ENCODE data around the gene CAVIN4.

Gene CAVIN4

DNA sequence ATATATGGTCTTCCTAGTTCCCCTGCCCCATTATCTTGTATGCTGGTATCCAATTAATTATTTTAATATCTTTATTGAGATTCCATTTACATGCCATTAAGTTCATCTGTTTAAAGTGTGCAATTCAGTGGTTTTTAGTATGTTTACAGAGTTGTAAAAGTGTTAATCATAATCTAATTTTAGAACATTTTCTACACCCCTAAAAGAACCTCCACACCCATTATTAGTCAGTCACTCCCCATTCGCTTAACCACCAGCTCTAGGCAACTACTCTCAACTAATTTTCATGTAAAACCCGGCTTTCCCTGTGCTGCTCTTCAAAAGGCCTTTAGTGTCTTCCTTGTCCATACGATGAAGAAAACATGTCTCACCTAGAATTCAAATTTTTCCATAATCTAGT lies 20.8 kb upstream of the CAVIN4 start:
- Histone ChIP-seq H3K79me2 (ENCODE audit: insufficient read depth, low read length) (no peaks in the 10 kb centered on the region), H4K20me1 (ENCODE audit: low read depth, low read length) (no peaks in the 10 kb centered on the region), H3K27me3 (ENCODE audit: low read length) (no peaks in the 10 kb centered on the region), H2AFZ (ENCODE audit: low read depth, low read length, severe bottlenecking) (no peak overlapping the region), H3K4me3 (ENCODE audit: insufficient read depth, low read length, poor library complexity, severe bottlenecking) (no peak overlapping the region), H3F3A (ENCODE audit: insufficient read depth) (no peaks in the 10 kb centered on the region), H3K9me2 (replicated peaks; ENCODE audit: insufficient read depth, low read length) (no peaks in the 10 kb centered on the region), H3K27ac (ENCODE audit: low read depth, low read length) (no peak overlapping the region), H3K9ac (ENCODE audit: low read length) (no peak overlapping the region), H3K9me3 (ENCODE audit: insufficient read depth, low read length) (no peaks in the 10 kb centered on the region), H3K4me2 (ENCODE audit: low read depth, low read length, poor library complexity, severe bottlenecking) (no peak overlapping the region), H3K36me3 (ENCODE audit: low read length) (no peaks in the 10 kb centered on the region)
- TF ChIP-seq, protein P1, sequence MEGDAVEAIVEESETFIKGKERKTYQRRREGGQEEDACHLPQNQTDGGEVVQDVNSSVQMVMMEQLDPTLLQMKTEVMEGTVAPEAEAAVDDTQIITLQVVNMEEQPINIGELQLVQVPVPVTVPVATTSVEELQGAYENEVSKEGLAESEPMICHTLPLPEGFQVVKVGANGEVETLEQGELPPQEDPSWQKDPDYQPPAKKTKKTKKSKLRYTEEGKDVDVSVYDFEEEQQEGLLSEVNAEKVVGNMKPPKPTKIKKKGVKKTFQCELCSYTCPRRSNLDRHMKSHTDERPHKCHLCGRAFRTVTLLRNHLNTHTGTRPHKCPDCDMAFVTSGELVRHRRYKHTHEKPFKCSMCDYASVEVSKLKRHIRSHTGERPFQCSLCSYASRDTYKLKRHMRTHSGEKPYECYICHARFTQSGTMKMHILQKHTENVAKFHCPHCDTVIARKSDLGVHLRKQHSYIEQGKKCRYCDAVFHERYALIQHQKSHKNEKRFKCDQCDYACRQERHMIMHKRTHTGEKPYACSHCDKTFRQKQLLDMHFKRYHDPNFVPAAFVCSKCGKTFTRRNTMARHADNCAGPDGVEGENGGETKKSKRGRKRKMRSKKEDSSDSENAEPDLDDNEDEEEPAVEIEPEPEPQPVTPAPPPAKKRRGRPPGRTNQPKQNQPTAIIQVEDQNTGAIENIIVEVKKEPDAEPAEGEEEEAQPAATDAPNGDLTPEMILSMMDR (IDR thresholded peaks at IDR 0.05; ENCODE audit: insufficient read depth, low read length, poor library complexity, severe bottlenecking), result no peak
- no peak for TF ChIP-seq EZH2phosphoT487 (conservative IDR thresholded peaks at IDR 0.05; ENCODE audit: low read length)

DNA sequence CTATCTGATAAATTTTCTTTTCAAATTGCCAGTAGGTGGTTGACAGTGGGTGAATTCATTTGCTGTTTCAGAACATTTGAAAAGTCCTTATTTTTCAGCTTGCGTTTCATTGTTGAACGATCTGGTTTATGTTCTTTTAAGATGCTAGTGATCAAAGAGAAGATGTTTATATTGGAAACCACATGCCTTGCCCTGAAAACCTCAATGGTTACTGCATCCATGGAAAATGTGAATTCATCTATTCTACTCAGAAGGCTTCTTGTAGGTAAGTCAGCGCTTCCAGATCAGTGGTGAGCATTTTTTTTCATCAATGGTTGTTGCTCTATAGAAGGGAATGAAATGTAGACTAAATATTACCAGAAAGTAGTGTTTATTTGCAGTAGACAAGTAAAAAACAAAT lies 16.6 kb upstream of the CAVIN4 start:
- Histone ChIP-seq H3K9me2 (replicated peaks; ENCODE audit: insufficient read depth, low read length) (no peaks in the 10 kb centered on the region), H3K27ac (ENCODE audit: low read depth, low read length) (no peak overlapping the region), H3K36me3 (ENCODE audit: low read length) (no peaks in the 10 kb centered on the region), H3K4me2 (ENCODE audit: low read depth, low read length, poor library complexity, severe bottlenecking) (no peak overlapping the region), H2AFZ (ENCODE audit: low read depth, low read length, severe bottlenecking) (no peak overlapping the region), H4K20me1 (ENCODE audit: low read depth, low read length) (no peaks in the 10 kb centered on the region), H3K9ac (ENCODE audit: low read length) (no peak overlapping the region), H3K4me3 (ENCODE audit: insufficient read depth, low read length, poor library complexity, severe bottlenecking) (no peak overlapping the region), H3F3A (ENCODE audit: insufficient read depth) (no peaks in the 10 kb centered on the region), H3K79me2 (ENCODE audit: insufficient read depth, low read length) (no peaks in the 10 kb centered on the region), H3K9me3 (ENCODE audit: insufficient read depth, low read length) (no peaks in the 10 kb centered on the region), H3K27me3 (ENCODE audit: low read length) (no peaks in the 10 kb centered on the region)
- TF ChIP-seq, protein P1 (IDR thresholded peaks at IDR 0.05; ENCODE audit: insufficient read depth, low read length, poor library complexity, severe bottlenecking), result no peak
- TF ChIP-seq EZH2phosphoT487 (conservative IDR thresholded peaks at IDR 0.05; ENCODE audit: low read length), result no peak

DNA sequence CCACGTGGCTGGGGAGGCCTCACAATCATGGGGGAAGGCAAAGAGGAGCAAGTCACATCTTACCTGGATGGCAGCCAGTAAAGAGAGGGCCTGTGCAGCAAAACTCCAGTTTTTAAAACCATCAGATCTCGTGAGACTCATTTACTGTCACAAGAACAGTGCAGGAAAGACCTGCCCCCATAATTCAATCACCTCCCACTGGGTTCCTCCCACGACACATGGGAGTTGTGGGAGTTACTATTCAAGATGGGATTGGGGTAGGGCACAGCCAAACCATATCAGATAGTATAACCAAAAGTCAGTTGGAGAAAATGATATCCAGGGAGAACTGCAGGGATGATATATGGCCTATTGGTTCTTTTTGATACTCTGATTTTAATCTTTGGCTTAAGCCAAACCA lies 10.0 kb upstream of the CAVIN4 start:
- Histone ChIP-seq H3K27me3 (ENCODE audit: low read length) (no peaks in the 10 kb centered on the region), H3K4me2 (ENCODE audit: low read depth, low read length, poor library complexity, severe bottlenecking) (no peak overlapping the region), H3K27ac (ENCODE audit: low read depth, low read length) (no peak overlapping the region), H3K9ac (ENCODE audit: low read length) (no peak overlapping the region), H3K36me3 (ENCODE audit: low read length) (no peaks in the 10 kb centered on the region), H4K20me1 (ENCODE audit: low read depth, low read length) (no peaks in the 10 kb centered on the region), H2AFZ (ENCODE audit: low read depth, low read length, severe bottlenecking) (no peak overlapping the region), H3K9me3 (ENCODE audit: insufficient read depth, low read length) (no peaks in the 10 kb centered on the region), H3K4me3 (ENCODE audit: insufficient read depth, low read length, poor library complexity, severe bottlenecking) (no peak overlapping the region), H3K9me2 (replicated peaks; ENCODE audit: insufficient read depth, low read length) (no peaks in the 10 kb centered on the region), H3F3A (ENCODE audit: insufficient read depth) (no peaks in the 10 kb centered on the region), H3K79me2 (ENCODE audit: insufficient read depth, low read length) (no peaks in the 10 kb centered on the region)
- TF ChIP-seq, protein P1 (IDR thresholded peaks at IDR 0.05; ENCODE audit: insufficient read depth, low read length, poor library complexity, severe bottlenecking), result no peak
- TF ChIP-seq EZH2phosphoT487 (conservative IDR thresholded peaks at IDR 0.05; ENCODE audit: low read length), result no peak

Measured in SU-DHL-6 (cell line).